Ishikawa (cell line): ENCODE results near the gene DIP2A.

Source experiments
- CEBPB ChIP-seq: IDR thresholded peaks from 2 replicates; pipeline ENCODE4 v1.6.1; 2012
- CREB1 ChIP-seq: IDR thresholded peaks from 2 replicates; pipeline ENCODE4 v1.6.1; 2012; ENCODE audit warnings: low read depth
- EGR1 ChIP-seq: IDR thresholded peaks from 2 replicates; pipeline ENCODE4 v1.6.1; 2012
- EP300 ChIP-seq: IDR thresholded peaks from 2 replicates; pipeline ENCODE4 v1.6.1; 2012; ENCODE audit warnings: borderline replicate concordance
- FOXM1 ChIP-seq: IDR thresholded peaks from 2 replicates; pipeline ENCODE4 v1.6.1; 2012; ENCODE audit warnings: low read depth, borderline replicate concordance
- MAX ChIP-seq: IDR thresholded peaks from 2 replicates; pipeline ENCODE4 v1.6.1; 2012
- RAD21 ChIP-seq: IDR thresholded peaks from 2 replicates; pipeline ENCODE4 v1.6.1; 2012; ENCODE audit warnings: low read depth
- TAF1 ChIP-seq: IDR thresholded peaks from 2 replicates; pipeline ENCODE4 v1.6.1; 2012; ENCODE audit warnings: low read depth, mild to moderate bottlenecking
- TCF12 ChIP-seq: IDR thresholded peaks from 2 replicates; pipeline ENCODE4 v1.6.1; 2012; ENCODE audit warnings: low read depth
- TEAD4 ChIP-seq: IDR thresholded peaks from 2 replicates; pipeline ENCODE4 v1.6.1; 2012
- YY1 ChIP-seq: IDR thresholded peaks from 2 replicates; pipeline ENCODE4 v1.6.1; 2012; ENCODE audit warnings: low read depth
- ZBTB7A ChIP-seq: IDR thresholded peaks from 2 replicates; pipeline ENCODE4 v1.6.1; 2012; ENCODE audit warnings: low read depth

- TF ChIP-seq FOXM1 (no peak), EP300 (no peak), MAX (no peak), TCF12 (no peak), ZBTB7A (no peak), RAD21 (no peak), TAF1 (no peak), YY1 (no peak), TEAD4 (peak; percentile 38; the same call in 1 of the 2 replicates), CEBPB (no peak), CREB1 (no peak), EGR1 (no peak)
These were observed 144.5 kb downstream of the DIP2A start for GRCh38 chr21:46603228-46603627.
